ENCODE results near the gene ZDHHC20. TPM values are rescaled to one million over a fixed set of nuclear protein-coding genes. Genes with fewer than 3 reads are reported as not detected.
"Not testable (repeated sequence)": the region's sequence is repeated elsewhere in the genome, so short reads cannot be mapped to it uniquely, and the experiment has no call there.

The ZDHHC20 gene
- total RNA-seq, 1 donor from 2014 or later = 50.6 TPM

DNA sequence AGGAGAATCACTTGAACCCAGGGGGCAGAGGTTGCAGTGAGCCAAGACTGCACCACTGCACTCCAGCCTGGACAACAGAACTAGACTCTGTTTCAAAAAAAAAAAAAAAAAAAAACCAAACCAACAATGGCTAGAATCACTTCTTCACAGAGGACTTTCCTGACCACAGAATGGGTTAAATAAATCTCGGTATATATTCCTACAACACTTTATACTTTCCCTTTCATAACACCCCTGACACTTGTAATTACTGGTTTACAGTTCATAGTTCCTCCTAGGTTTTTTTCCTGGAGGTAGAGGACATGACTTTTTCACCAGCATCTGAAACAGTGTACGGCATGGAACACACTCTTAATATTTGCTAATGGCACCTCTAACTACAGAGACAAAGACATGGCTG lies 31.4 kb downstream of the ZDHHC20 start:
- no peak overlapping the region for H3K4me3 Mint-ChIP-seq (ENCODE audit: unreplicated experiment)
- no peak overlapping the region for H3K27ac Mint-ChIP-seq (ENCODE audit: unreplicated experiment)
- DNase-seq (ENCODE audit: extremely low spot score, unreplicated experiment) = no peak
- peaks cover 3% of the 10 kb centered on the region for H3K4me1 Mint-ChIP-seq (ENCODE audit: unreplicated experiment)
- peaks cover 9% of the 10 kb centered on the region for H3K36me3 Mint-ChIP-seq (ENCODE audit: unreplicated experiment)
- H3K9me3 Mint-ChIP-seq (ENCODE audit: unreplicated experiment) = peaks cover 14% of the 10 kb centered on the region
- no peaks in the 10 kb centered on the region for H3K27me3 Mint-ChIP-seq (ENCODE audit: unreplicated experiment)
- TF ChIP-seq, protein P1, sequence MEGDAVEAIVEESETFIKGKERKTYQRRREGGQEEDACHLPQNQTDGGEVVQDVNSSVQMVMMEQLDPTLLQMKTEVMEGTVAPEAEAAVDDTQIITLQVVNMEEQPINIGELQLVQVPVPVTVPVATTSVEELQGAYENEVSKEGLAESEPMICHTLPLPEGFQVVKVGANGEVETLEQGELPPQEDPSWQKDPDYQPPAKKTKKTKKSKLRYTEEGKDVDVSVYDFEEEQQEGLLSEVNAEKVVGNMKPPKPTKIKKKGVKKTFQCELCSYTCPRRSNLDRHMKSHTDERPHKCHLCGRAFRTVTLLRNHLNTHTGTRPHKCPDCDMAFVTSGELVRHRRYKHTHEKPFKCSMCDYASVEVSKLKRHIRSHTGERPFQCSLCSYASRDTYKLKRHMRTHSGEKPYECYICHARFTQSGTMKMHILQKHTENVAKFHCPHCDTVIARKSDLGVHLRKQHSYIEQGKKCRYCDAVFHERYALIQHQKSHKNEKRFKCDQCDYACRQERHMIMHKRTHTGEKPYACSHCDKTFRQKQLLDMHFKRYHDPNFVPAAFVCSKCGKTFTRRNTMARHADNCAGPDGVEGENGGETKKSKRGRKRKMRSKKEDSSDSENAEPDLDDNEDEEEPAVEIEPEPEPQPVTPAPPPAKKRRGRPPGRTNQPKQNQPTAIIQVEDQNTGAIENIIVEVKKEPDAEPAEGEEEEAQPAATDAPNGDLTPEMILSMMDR (IDR thresholded peaks at IDR 0.05) = no peak

DNA sequence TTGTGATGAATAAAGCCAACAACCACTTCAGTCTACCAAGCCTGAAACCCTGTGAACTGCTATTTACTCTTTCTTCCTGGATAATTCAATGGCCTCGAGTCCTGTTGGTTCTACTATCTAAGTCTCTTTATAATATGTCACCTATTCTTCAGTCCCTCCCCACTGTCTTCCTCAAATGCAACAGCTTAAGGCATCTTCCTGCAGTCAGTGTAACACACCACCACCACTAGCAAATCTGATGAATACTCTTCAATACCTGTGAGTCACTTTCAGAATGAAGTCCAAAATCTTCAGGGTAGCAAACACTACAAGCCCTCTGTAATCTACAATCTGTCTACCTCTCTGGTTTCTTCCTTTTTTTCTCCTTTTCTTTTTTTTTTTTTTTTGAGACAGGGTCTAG lies 32.9 kb downstream of the ZDHHC20 start:
- DNase-seq (ENCODE audit: extremely low spot score, unreplicated experiment) = no peak
- Mint-ChIP-seq H3K4me1 (ENCODE audit: unreplicated experiment) (peaks cover 3% of the 10 kb centered on the region), H3K36me3 (ENCODE audit: unreplicated experiment) (peaks cover 9% of the 10 kb centered on the region), H3K9me3 (ENCODE audit: unreplicated experiment) (peaks cover 14% of the 10 kb centered on the region), H3K4me3 (ENCODE audit: unreplicated experiment) (no peak overlapping the region), H3K27me3 (ENCODE audit: unreplicated experiment) (no peaks in the 10 kb centered on the region), H3K27ac (ENCODE audit: unreplicated experiment) (no peak overlapping the region)
- TF ChIP-seq, protein P1 (IDR thresholded peaks at IDR 0.05) = no peak

- DNase-seq (ENCODE audit: extremely low spot score, unreplicated experiment) = no peak
- TF ChIP-seq, protein P1 (IDR thresholded peaks at IDR 0.05) = no peak
- Mint-ChIP-seq H3K27ac (ENCODE audit: unreplicated experiment) (no peak overlapping the region), H3K4me3 (ENCODE audit: unreplicated experiment) (no peak overlapping the region), H3K9me3 (ENCODE audit: unreplicated experiment) (no peaks in the 10 kb centered on the region), H3K27me3 (ENCODE audit: unreplicated experiment) (no peaks in the 10 kb centered on the region), H3K4me1 (ENCODE audit: unreplicated experiment) (peaks cover 4% of the 10 kb centered on the region), H3K36me3 (ENCODE audit: unreplicated experiment) (peaks cover 4% of the 10 kb centered on the region)
Measured at GRCh38 chr13:21420706-21421105, 38.4 kb downstream of the ZDHHC20 start.

- Mint-ChIP-seq H3K9me3 (ENCODE audit: unreplicated experiment) (peaks cover 6% of the 10 kb centered on the region), H3K27me3 (ENCODE audit: unreplicated experiment) (no peaks in the 10 kb centered on the region), H3K36me3 (ENCODE audit: unreplicated experiment) (peaks cover 41% of the 10 kb centered on the region), H3K27ac (ENCODE audit: unreplicated experiment) (no peak overlapping the region), H3K4me1 (ENCODE audit: unreplicated experiment) (peaks cover 10% of the 10 kb centered on the region), H3K4me3 (ENCODE audit: unreplicated experiment) (no peak overlapping the region)
- DNase-seq (ENCODE audit: extremely low spot score, unreplicated experiment) = no peak
- TF ChIP-seq, protein P1 (IDR thresholded peaks at IDR 0.05) = no peak
Measured at GRCh38 chr13:21413013-21413412, 46.1 kb downstream of the ZDHHC20 start.

DNA sequence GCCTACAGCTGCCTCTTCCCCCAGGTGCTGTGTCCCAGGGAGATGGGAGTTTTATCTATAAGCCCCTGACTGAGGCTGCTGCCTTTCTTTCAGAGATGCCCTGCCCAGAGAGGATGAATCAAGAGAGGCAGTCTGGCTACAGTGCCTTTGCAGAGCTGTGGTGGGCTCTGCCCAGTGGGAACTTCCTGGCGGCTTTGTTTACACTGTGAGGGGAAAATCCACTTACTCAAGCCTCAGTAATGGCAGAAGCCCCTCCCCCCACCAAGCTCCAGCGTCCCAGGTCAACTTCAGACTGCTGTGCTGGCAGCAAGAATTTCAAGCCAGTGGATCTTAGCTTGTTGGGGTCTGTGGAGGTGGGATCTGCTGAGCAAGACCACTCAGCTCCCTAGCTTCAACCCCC lies 48.6 kb downstream of the ZDHHC20 start:
- H3K27ac Mint-ChIP-seq (ENCODE audit: unreplicated experiment) = peak overlapping the region; percentile 77
- H3K4me1 Mint-ChIP-seq (ENCODE audit: unreplicated experiment) = peaks cover 10% of the 10 kb centered on the region
- DNase-seq (ENCODE audit: extremely low spot score, unreplicated experiment); H3K4me3 Mint-ChIP-seq (ENCODE audit: unreplicated experiment); H3K27me3 Mint-ChIP-seq (ENCODE audit: unreplicated experiment): not testable (repeated sequence)
- H3K36me3 Mint-ChIP-seq (ENCODE audit: unreplicated experiment) = peaks cover 45% of the 10 kb centered on the region
- H3K9me3 Mint-ChIP-seq (ENCODE audit: unreplicated experiment) = peaks cover 11% of the 10 kb centered on the region

- H3K4me3 Mint-ChIP-seq (ENCODE audit: unreplicated experiment) = no peak overlapping the region
- TF ChIP-seq, protein P1 (IDR thresholded peaks at IDR 0.05) = no peak
- H3K27me3 Mint-ChIP-seq (ENCODE audit: unreplicated experiment) = no peaks in the 10 kb centered on the region
- peaks cover 29% of the 10 kb centered on the region for H3K36me3 Mint-ChIP-seq (ENCODE audit: unreplicated experiment)
- DNase-seq (ENCODE audit: extremely low spot score, unreplicated experiment) = no peak
- H3K9me3 Mint-ChIP-seq (ENCODE audit: unreplicated experiment) = peaks cover 11% of the 10 kb centered on the region
- H3K27ac Mint-ChIP-seq (ENCODE audit: unreplicated experiment) = no peak overlapping the region
- H3K4me1 Mint-ChIP-seq (ENCODE audit: unreplicated experiment) = peaks cover 23% of the 10 kb centered on the region
Measured at GRCh38 chr13:21405309-21405708, 53.8 kb downstream of the ZDHHC20 start.
